Upper lobe of left lung (tissue), 6 donors: ENCODE results near the gene MOV10L1. TPM values are rescaled to one million over a fixed set of nuclear protein-coding genes. Genes with fewer than 3 reads are reported as not detected.

ENCODE experiments used
- ATAC-seq, 2 donors: fragments of 200-7000 bp; cut with Tn5 transposase; one replicate each; pipeline ENCODE4 v1.9.1; 2022; ENCODE audit warnings: mild to moderate bottlenecking in 2 of 2, moderate library complexity in 2 of 2; ENCODE audit not compliant: low FRiP score in 2 of 2
- DNase-seq, 2 donors: peaks; one replicate each; pipeline ENCODE4 v3.0.0-alpha.2; 2019 to 2020
- H3K27ac ChIP-seq, 4 donors: fragments of 200-600 bp; sonication (generic); one replicate each; pipeline ENCODE4 v1.5.1; 2016 to 2019
- H3K27me3 ChIP-seq, 4 donors: fragments of 200-600 bp; sonication (generic); one replicate each; pipeline ENCODE4 v1.5.1; 2017 to 2019
- H3K36me3 ChIP-seq, 4 donors: fragments of 200-600 bp; sonication (generic); one replicate each; pipeline ENCODE4 v1.5.1; 2016 to 2019
- H3K4me1 ChIP-seq, 4 donors: fragments of 200-600 bp; sonication (generic); one replicate each; pipeline ENCODE4 v1.5.1; 2018 to 2019
- H3K4me3 ChIP-seq, 4 donors: fragments of 200-600 bp; sonication (generic); one replicate each; pipeline ENCODE4 v1.5.1; 2017 to 2019; ENCODE audit warnings: mild to moderate bottlenecking in 2 of 4, moderate library complexity in 1 of 4
- H3K9me3 ChIP-seq, 4 donors: fragments of 200-600 bp; sonication (generic); one replicate each; pipeline ENCODE4 v1.5.1; 2018 to 2019
- CTCF ChIP-seq, 6 experiments: fragments of 450-650 bp in 4 of 6; fragments of 200-600 bp in 2 of 6; sonication (generic) in 2 of 6; IDR thresholded peaks; one replicate each; pipeline ENCODE4 v1.5.1; 2016 to 2019; ENCODE audit warnings: antibody characterized with exemption in 6 of 6
- EP300 ChIP-seq, 4 donors: sonication (generic); formaldehyde crosslinking; IDR thresholded peaks; one replicate each; pipeline ENCODE4 v1.5.1; 2017; ENCODE audit warnings: antibody characterized with exemption in 4 of 4, control low read depth in 2 of 4
- POLR2A ChIP-seq, 4 donors: fragments of 450-650 bp; IDR thresholded peaks; one replicate each; pipeline ENCODE4 v1.5.1; 2016 to 2017; ENCODE audit warnings: antibody characterized with exemption in 4 of 4, mild to moderate bottlenecking in 2 of 4
- POLR2AphosphoS5 ChIP-seq, 2 donors: sonication (generic); formaldehyde crosslinking; IDR thresholded peaks; one replicate each; pipeline ENCODE4 v1.5.1; 2017; ENCODE audit warnings: antibody characterized with exemption in 2 of 2
- WGBS, 2 donors: methylation state at CpG; one replicate each; pipeline ENCODE4 v1.1.5; 2017 to 2018; 5-methylcytosine and 5-hydroxymethylcytosine counted together
- total RNA-seq, 6 donors: library from RNA; depleted of rRNA in 4 of 6; stranded (reverse); fragments of >200 nt in 4 of 6; gene quantifications; one replicate each; pipeline versions ENCODE4 v1.1.0 to v1.2.1, GENCODE V29; 2016 to 2021
- donor health status: DM: no; HTN: no; CAD: no; lungs with moderate emphysema.
- donor health status: DM: no; HTN: yes; CAD: no; lungs with severe emphysema.

MOV10L1 gene
- total RNA-seq, 6 donors from 2014 or later: 0.47 to 3.1 (median 1.8) TPM; not detected in 1

GRCh38 chr22:50138041-50138440 lies 48.2 kb downstream of the MOV10L1 start:
- WGBS, 2 donors: 93 to 99% methylated on average over 4 of the region's 4 CpGs
- no peak for ATAC-seq
- H3K27me3 ChIP-seq: no peaks in the 10 kb centered on the region
- H3K36me3 ChIP-seq: no peaks in the 10 kb centered on the region
- no peak overlapping the region for H3K4me3 ChIP-seq
- no peak for TF ChIP-seq POLR2AphosphoS5 (IDR thresholded peaks at IDR 0.05)
- no peaks in the 10 kb centered on the region for H3K9me3 ChIP-seq
- DNase-seq: no peak
- peaks cover 0 to 12% (median 6%) of the 10 kb centered on the region in 4 donors for H3K4me1 ChIP-seq
- no peak overlapping the region for H3K27ac ChIP-seq

- Histone ChIP-seq H3K4me1 (peaks cover 0 to 12% (median 6%) of the 10 kb centered on the region in 4 donors), H3K36me3 (no peaks in the 10 kb centered on the region), H3K27me3 (no peaks in the 10 kb centered on the region), H3K27ac (no peak overlapping the region), H3K4me3 (no peak overlapping the region), H3K9me3 (no peaks in the 10 kb centered on the region)
- no peak for DNase-seq
- no peak for TF ChIP-seq CTCF (IDR thresholded peaks at IDR 0.05)
- WGBS, 2 donors: 88% methylated on average over 9 of the region's 9 CpGs
- ATAC-seq: no peak
These were observed 49.2 kb downstream of the MOV10L1 start for GRCh38 chr22:50138988-50139387.

GRCh38 chr22:50139843-50140415 lies 50.1 kb downstream of the MOV10L1 start:
- no peak for DNase-seq
- TF ChIP-seq POLR2AphosphoS5 (IDR thresholded peaks at IDR 0.05) (no peak), CTCF (IDR thresholded peaks at IDR 0.05) (no peak), EP300 (IDR thresholded peaks at IDR 0.05) (no peak), POLR2A (IDR thresholded peaks at IDR 0.05) (no peak)
- ATAC-seq: no peak
- H3K36me3 ChIP-seq: no peaks in the 10 kb centered on the region
- WGBS, 2 donors: 77 to 85% methylated on average over 15 of the region's 15 CpGs
- H3K4me3 ChIP-seq: no peak overlapping the region
- H3K9me3 ChIP-seq: no peaks in the 10 kb centered on the region
- H3K4me1 ChIP-seq: peaks cover 0 to 12% (median 6%) of the 10 kb centered on the region in 4 donors
- H3K27ac ChIP-seq: no peak overlapping the region
- H3K27me3 ChIP-seq: no peaks in the 10 kb centered on the region

GRCh38 chr22:50140615-50141014 lies 50.8 kb downstream of the MOV10L1 start:
- no peak overlapping the region for H3K4me3 ChIP-seq
- ATAC-seq (no peak), DNase-seq (no peak)
- 74% methylated on average over 3 of the region's 3 CpGs for WGBS, 2 donors
- H3K36me3 ChIP-seq: no peaks in the 10 kb centered on the region
- H3K9me3 ChIP-seq: no peaks in the 10 kb centered on the region
- TF ChIP-seq EP300 (IDR thresholded peaks at IDR 0.05) (no peak), POLR2AphosphoS5 (IDR thresholded peaks at IDR 0.05) (no peak), POLR2A (IDR thresholded peaks at IDR 0.05) (no peak), CTCF (IDR thresholded peaks at IDR 0.05) (no peak)
- no peak overlapping the region for H3K27ac ChIP-seq
- H3K4me1 ChIP-seq: peaks cover 0 to 12% (median 6%) of the 10 kb centered on the region in 4 donors
- H3K27me3 ChIP-seq: no peaks in the 10 kb centered on the region

GRCh38 chr22:50141462-50141861 lies 51.7 kb downstream of the MOV10L1 start:
- no peak overlapping the region for H3K27ac ChIP-seq
- H3K4me3 ChIP-seq: no peak overlapping the region
- WGBS, 2 donors: 52 to 71% methylated on average over 6 of the region's 6 CpGs
- no peaks in the 10 kb centered on the region for H3K9me3 ChIP-seq
- no peaks in the 10 kb centered on the region for H3K36me3 ChIP-seq
- TF ChIP-seq CTCF (IDR thresholded peaks at IDR 0.05) (no peak), EP300 (IDR thresholded peaks at IDR 0.05) (no peak), POLR2AphosphoS5 (IDR thresholded peaks at IDR 0.05) (no peak), POLR2A (IDR thresholded peaks at IDR 0.05) (no peak)
- no peak for ATAC-seq
- H3K27me3 ChIP-seq: no peaks in the 10 kb centered on the region
- peaks cover 0 to 12% (median 5%) of the 10 kb centered on the region in 4 donors for H3K4me1 ChIP-seq
- peak in 1 of 2 donors; percentile 55 for DNase-seq
